OCI-LY3 (cell line): ENCODE measurements around the gene DNM3.

Experiments
- EZH2phosphoT487 ChIP-seq: fragments of 200-600 bp; shearing (Covaris generic); IDR thresholded peaks from 2 replicates; pipeline ENCODE4 v1.6.1; 2018; ENCODE audit warnings: antibody characterized with exemption, mixed run types, low read depth
- TF ChIP-seq, protein P1 (sequence below): fragments of 200-600, 300-600 bp; sonication (generic); IDR thresholded peaks from 2 replicates; pipeline ENCODE4 v1.5.1; 2014; ENCODE audit warnings: antibody characterized with exemption, low read length, low read depth

DNA sequence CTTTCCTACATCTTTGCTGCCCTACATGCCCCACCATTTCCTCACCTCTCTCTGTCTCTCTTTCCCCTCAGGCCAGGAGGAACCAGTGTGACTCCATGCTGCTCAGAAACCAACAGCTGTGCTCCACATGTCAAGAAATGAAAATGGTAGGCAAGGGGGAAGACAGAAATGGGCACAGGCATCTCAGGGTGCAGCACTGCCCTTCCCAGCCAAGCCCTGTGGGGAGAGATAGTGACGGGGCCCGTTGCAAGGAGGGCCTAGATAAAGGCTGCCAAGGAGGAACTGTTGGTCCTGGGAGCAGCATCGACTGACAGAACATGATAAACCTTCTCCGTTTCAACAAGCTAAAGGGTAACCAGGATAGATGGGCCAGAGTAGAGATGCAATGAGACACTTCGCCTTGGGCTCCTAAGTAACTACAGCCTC is 615.1 kb downstream of the DNM3 start:
- TF ChIP-seq, protein P1, sequence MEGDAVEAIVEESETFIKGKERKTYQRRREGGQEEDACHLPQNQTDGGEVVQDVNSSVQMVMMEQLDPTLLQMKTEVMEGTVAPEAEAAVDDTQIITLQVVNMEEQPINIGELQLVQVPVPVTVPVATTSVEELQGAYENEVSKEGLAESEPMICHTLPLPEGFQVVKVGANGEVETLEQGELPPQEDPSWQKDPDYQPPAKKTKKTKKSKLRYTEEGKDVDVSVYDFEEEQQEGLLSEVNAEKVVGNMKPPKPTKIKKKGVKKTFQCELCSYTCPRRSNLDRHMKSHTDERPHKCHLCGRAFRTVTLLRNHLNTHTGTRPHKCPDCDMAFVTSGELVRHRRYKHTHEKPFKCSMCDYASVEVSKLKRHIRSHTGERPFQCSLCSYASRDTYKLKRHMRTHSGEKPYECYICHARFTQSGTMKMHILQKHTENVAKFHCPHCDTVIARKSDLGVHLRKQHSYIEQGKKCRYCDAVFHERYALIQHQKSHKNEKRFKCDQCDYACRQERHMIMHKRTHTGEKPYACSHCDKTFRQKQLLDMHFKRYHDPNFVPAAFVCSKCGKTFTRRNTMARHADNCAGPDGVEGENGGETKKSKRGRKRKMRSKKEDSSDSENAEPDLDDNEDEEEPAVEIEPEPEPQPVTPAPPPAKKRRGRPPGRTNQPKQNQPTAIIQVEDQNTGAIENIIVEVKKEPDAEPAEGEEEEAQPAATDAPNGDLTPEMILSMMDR: no peak
- TF ChIP-seq EZH2phosphoT487: no peak
